COR-L47 (cell line): ENCODE data around the gene AGFG2.

Source experiments
- DNase-seq: peaks from one replicate; lab custom pipeline; 2025; lab: John Stamatoyannopoulos, UW

AGFG2 gene

GRCh38 chr7:100585511-100586265 is 46.7 kb downstream of the AGFG2 start, which contains the start of gene LRCH4:
Gene LRCH4 (minus strand): TSS chr7:100586129. CDS start chr7:100586100, 29 bp downstream.
- DNase-seq: peak; percentile 23

GRCh38 chr7:100586266-100587025 is 47.4 kb downstream of the AGFG2 start, which contains the start of gene FBXO24:
Gene FBXO24 (plus strand): TSS chr7:100586328. CDS start chr7:100586626, 298 bp downstream.
- peak; percentile 99 for DNase-seq

- no peak for DNase-seq
Measured at GRCh38 chr7:100588438-100588837, 49.4 kb downstream of the AGFG2 start.

GRCh38 chr7:100589341-100589947 is 50.4 kb downstream of the AGFG2 start:
- no peak for DNase-seq

GRCh38 chr7:100590077-100590737 is 51.2 kb downstream of the AGFG2 start:
- no peak for DNase-seq

- no peak for DNase-seq
Measured at GRCh38 chr7:100591596-100591995, 52.6 kb downstream of the AGFG2 start.

GRCh38 chr7:100595188-100595587 is 56.2 kb downstream of the AGFG2 start:
- DNase-seq: no peak

GRCh38 chr7:100598425-100598824 is 59.4 kb downstream of the AGFG2 start:
- DNase-seq: no peak

GRCh38 chr7:100599911-100600729 is 61.1 kb downstream of the AGFG2 start:
- no peak for DNase-seq

- no peak for DNase-seq
Measured at GRCh38 chr7:100600730-100601038, 61.7 kb downstream of the AGFG2 start.

GRCh38 chr7:100602889-100603725 is 64.1 kb downstream of the AGFG2 start:
- DNase-seq: no peak

GRCh38 chr7:100603726-100604027 is 64.7 kb downstream of the AGFG2 start:
- DNase-seq: no peak

- peak; percentile 71 for DNase-seq
Measured at GRCh38 chr7:100604028-100604975, 65.3 kb downstream of the AGFG2 start.

GRCh38 chr7:100604976-100605911 is 66.2 kb downstream of the AGFG2 start:
- no peak for DNase-seq

GRCh38 chr7:100606313-100606712 is 67.3 kb downstream of the AGFG2 start:
- no peak for DNase-seq

GRCh38 chr7:100607111-100607510 is 68.1 kb downstream of the AGFG2 start:
- DNase-seq: no peak

GRCh38 chr7:100609958-100610357 is 71.0 kb downstream of the AGFG2 start:
- no peak for DNase-seq

- peak; percentile 98 for DNase-seq
Measured at GRCh38 chr7:100611983-100612729, 73.2 kb downstream of the AGFG2 start, which contains the start of gene MOSPD3. Gene MOSPD3 (plus strand): TSS chr7:100612540. CDS start chr7:100612792, 252 bp downstream.
